AG04449 (cell line): ENCODE results near the gene WNK2.
"Not testable (repeated sequence)": the region's sequence is repeated elsewhere in the genome, so short reads cannot be mapped to it uniquely, and the experiment has no call there.

Experiments used
- CTCF ChIA-PET: fragments of 350-600 bp; formaldehyde crosslinking; extraction: SDS; loops from one replicate; lab custom pipeline; 2021; ENCODE audit warnings: antibody characterized with exemption; lab: Yijun Ruan, JAX
- POLR2A ChIA-PET: fragments of 400-600, 350-600 bp; formaldehyde crosslinking; extraction: SDS; loops from one replicate; lab custom pipeline; 2020; ENCODE audit warnings: antibody characterized with exemption, inconsistent platforms; lab: Yijun Ruan, JAX
- DNase-seq: peaks from one replicate; pipeline ENCODE4 v3.0.0-alpha.2; 2010; ENCODE audit warnings: low read depth, low spot score
- H3K4me3 ChIP-seq: 2 replicates; pipeline ENCODE4 v1.5.1; 2011; ENCODE audit warnings: low read depth, mild to moderate bottlenecking, control low read depth, low read length
- TF ChIP-seq, protein P1 (sequence below): IDR thresholded peaks from one replicate; pipeline ENCODE4 v1.5.1; 2011; ENCODE audit warnings: mild to moderate bottlenecking, moderate library complexity, low read length, control low read depth, inconsistent platforms; ENCODE audit not compliant: insufficient read depth; ENCODE audit errors: missing control alignments

Gene WNK2

DNA sequence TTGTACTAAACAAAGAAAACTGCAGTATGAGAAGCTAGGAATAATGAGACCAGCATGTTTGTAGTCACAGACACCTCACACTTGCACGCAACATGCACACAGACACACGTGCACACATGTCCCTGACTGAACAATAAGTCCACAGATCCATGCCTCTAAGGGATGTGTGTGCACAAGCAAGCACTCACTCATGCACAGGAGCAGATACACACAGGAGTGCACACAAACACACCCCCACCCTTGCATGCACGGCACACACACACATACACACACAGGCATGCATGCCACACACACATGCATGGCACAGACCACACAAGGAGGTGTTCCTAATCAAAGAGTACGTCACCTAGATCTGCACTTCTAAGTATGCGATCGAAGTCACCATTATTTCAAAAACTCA lies 156.2 kb downstream of the WNK2 start:
- TF ChIP-seq, protein P1, sequence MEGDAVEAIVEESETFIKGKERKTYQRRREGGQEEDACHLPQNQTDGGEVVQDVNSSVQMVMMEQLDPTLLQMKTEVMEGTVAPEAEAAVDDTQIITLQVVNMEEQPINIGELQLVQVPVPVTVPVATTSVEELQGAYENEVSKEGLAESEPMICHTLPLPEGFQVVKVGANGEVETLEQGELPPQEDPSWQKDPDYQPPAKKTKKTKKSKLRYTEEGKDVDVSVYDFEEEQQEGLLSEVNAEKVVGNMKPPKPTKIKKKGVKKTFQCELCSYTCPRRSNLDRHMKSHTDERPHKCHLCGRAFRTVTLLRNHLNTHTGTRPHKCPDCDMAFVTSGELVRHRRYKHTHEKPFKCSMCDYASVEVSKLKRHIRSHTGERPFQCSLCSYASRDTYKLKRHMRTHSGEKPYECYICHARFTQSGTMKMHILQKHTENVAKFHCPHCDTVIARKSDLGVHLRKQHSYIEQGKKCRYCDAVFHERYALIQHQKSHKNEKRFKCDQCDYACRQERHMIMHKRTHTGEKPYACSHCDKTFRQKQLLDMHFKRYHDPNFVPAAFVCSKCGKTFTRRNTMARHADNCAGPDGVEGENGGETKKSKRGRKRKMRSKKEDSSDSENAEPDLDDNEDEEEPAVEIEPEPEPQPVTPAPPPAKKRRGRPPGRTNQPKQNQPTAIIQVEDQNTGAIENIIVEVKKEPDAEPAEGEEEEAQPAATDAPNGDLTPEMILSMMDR: no peak
- ChIA-PET POLR2A (no interaction called here), CTCF (no interaction called here)
- no peak overlapping the region for H3K4me3 ChIP-seq
- DNase-seq: no peak

- not testable (repeated sequence) for DNase-seq, H3K4me3 ChIP-seq
- POLR2A ChIA-PET: interaction anchor here (0.7 kb wide), 1 partner anchor 114 kb away, joined by 3 read pairs; no protein-coding TSS in a partner anchor
- CTCF ChIA-PET: interaction anchor here (0.7 kb wide), 1 partner anchor 275 kb away, joined by 3 read pairs; no protein-coding TSS in a partner anchor
Measured at GRCh38 chr9:93341820-93342219, 157.9 kb downstream of the WNK2 start.

DNA sequence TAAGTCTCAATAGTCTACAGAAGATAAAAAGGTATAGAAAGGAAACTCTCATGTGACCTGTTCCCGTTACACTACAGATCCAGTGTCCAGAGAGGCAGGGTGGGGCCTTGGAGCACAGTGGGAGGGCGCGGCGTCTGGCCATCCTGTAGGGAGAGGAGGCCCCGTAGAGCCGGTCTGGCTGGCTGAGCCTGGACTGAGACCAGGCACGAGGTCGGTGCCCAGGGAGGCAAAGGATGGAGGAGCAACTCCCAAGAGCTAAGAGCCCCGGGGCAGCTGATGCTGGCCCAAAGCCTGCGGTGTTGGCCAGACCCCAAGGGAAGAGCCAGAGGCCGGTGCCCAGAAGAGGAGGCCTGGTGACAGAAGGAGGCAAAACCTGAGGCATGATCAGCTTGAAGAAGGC lies 158.5 kb downstream of the WNK2 start:
- CTCF ChIA-PET: interaction anchor here (0.7 kb wide), 1 partner anchor 274 kb away, joined by 3 read pairs; no protein-coding TSS in a partner anchor
- not testable (repeated sequence) for DNase-seq, H3K4me3 ChIP-seq
- POLR2A ChIA-PET: interaction anchor here (0.7 kb wide), 1 partner anchor 113 kb away, joined by 3 read pairs; no protein-coding TSS in a partner anchor

DNA sequence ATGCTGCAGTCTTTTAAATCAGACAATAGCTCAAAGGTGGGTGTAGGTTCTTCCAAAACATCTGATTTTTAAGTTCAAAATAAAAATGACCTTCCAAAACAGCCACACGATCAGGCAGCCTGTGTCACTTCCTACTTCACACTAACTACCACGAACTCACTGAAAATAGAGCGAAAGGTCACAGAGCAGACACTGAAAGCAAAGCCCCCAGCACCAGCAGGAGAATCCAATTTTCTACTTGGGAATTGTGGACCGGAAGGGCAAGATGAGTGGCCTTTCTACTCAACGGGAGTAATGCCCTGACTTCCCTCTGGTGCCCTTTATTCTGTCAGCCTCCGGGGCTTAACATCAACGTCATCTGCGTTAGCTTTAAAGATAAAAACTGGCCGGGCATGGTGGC lies 159.7 kb downstream of the WNK2 start:
- TF ChIP-seq, protein P1: no peak
- POLR2A ChIA-PET: no interaction called here

GRCh38 chr9:93345643-93346230 lies 161.8 kb downstream of the WNK2 start:
- ChIA-PET CTCF (no interaction called here), POLR2A (no interaction called here)
- TF ChIP-seq, protein P1: no peak
- H3K4me3 ChIP-seq: no peak overlapping the region
- no peak for DNase-seq

More for the DNA sequence above, 159.7 kb downstream of the WNK2 start:
- no peak overlapping the region for H3K4me3 ChIP-seq
- no peak for DNase-seq
- CTCF ChIA-PET: no interaction called here

GRCh38 chr9:93346231-93347112 lies 162.5 kb downstream of the WNK2 start:
- peak overlapping the region; percentile 12; the same call in 1 of the 2 replicates for H3K4me3 ChIP-seq
- ChIA-PET CTCF (no interaction called here), POLR2A (no interaction called here)
- TF ChIP-seq, protein P1: no peak
- DNase-seq: no peak

- H3K4me3 ChIP-seq, CTCF ChIA-PET, DNase-seq, POLR2A ChIA-PET: not testable (repeated sequence)
Measured at GRCh38 chr9:93347371-93347975, 163.5 kb downstream of the WNK2 start.

- DNase-seq, CTCF ChIA-PET, H3K4me3 ChIP-seq, POLR2A ChIA-PET: not testable (repeated sequence)
Measured at GRCh38 chr9:93353413-93354310, 169.7 kb downstream of the WNK2 start.
